Ovary (tissue), 9 donors: Measurements from ENCODE around the gene ABCA2. TPM values are rescaled to one million over a fixed set of nuclear protein-coding genes. Genes with fewer than 3 reads are reported as not detected.

ENCODE experiments used
- DNase-seq, 5 donors: peaks; one replicate each; pipeline ENCODE4 v3.0.0-alpha.2; 2019 to 2020
- H3K27ac ChIP-seq, 2 donors: fragments of 200-600 bp; one replicate each; pipeline versions ENCODE4 v1.5.1 to v1.8.0; 2019 to 2022
- H3K27me3 ChIP-seq: fragments of 200-600 bp; one replicate; pipeline ENCODE4 v1.8.0; 2022
- H3K36me3 ChIP-seq: fragments of 200-600 bp; sonication (generic); one replicate; pipeline ENCODE4 v1.5.1; 2019
- H3K4me1 ChIP-seq: one replicate; pipeline ENCODE4 v1.8.1; 2013; ENCODE audit warnings: mild to moderate bottlenecking, moderate library complexity; ENCODE audit not compliant: insufficient read depth
- H3K4me3 ChIP-seq: fragments of 200-600 bp; sonication (generic); one replicate; pipeline ENCODE4 v1.5.1; 2017
- H3K9me3 ChIP-seq, 2 donors: fragments of 200-600 bp in 1 of 2; sonication (generic) in 1 of 2; one replicate each; pipeline versions ENCODE4 v1.5.1 to v1.8.1; 2013 to 2019; ENCODE audit warnings: mild to moderate bottlenecking in 1 of 2, moderate library complexity in 1 of 2
- EP300 ChIP-seq: sonication (generic); formaldehyde crosslinking; IDR thresholded peaks from one replicate; pipeline ENCODE4 v1.6.1; 2017; ENCODE audit warnings: antibody characterized with exemption
- POLR2A ChIP-seq: fragments of 450-650 bp; IDR thresholded peaks from one replicate; pipeline ENCODE4 v1.6.1; 2017; ENCODE audit warnings: antibody characterized with exemption, mild to moderate bottlenecking, moderate library complexity
- WGBS, 3 donors: extraction: QIAGEN DNeasy Blood & Tissue Kit in 1 of 3; methylation state at CpG; one replicate each; pipeline versions ENCODE4 v1.1.5 to v1.1.7; 2013 to 2017; 5-methylcytosine and 5-hydroxymethylcytosine counted together
- intact Hi-C, 4 donors: fragments of 100-400 bp; cut with DNase I; formaldehyde crosslinking; loops; one replicate each; pipeline versions ENCODE4 v1.11.0 to v1.15.1; 2022 to 2023
- polyA plus RNA-seq, 2 donors: library from polyadenylated mRNA; stranded (reverse); fragments of 200-250 nt in 1 of 2; fragments of 350-450 nt in 1 of 2; fragmentation: Illumina TruSeq in 1 of 2; extraction: RNeasy Lipid Tissue Mini Kit (QIAGEN cat#74804) in 1 of 2; gene quantifications; one replicate each; pipeline ENCODE4 v1.2.3, GENCODE V29; 2013 to 2014
- total RNA-seq, 7 donors: library from RNA; depleted of rRNA in 2 of 7; stranded (reverse); fragments of >200 nt in 2 of 7; fragmentation: NEBNext Ultra II Directional in 3 of 7; extraction: Animal tissue kit (Norgen Biotek cat#: 25700) in 3 of 7; gene quantifications; one replicate each; pipeline versions ENCODE4 v1.1.0 to v1.2.4, GENCODE V29; 2016 to 2023
- TF ChIP-seq, protein P1 (sequence below), 3 donors: fragments of 450-650 bp in 2 of 3; fragments of 200-600 bp in 1 of 3; IDR thresholded peaks; one replicate each; pipeline versions ENCODE4 v1.5.1 to v1.8.0; 2016 to 2022; ENCODE audit warnings: antibody characterized with exemption in 3 of 3, mild to moderate bottlenecking in 1 of 3
- donor health status: DM: no; HTN: no; CAD: no; lungs with moderate emphysema.
- donor health status: DM: no; HTN: no; CAD: no.
- donor health status: Bipolar disorder and iron deficiency.
- donor health status: DM: yes; HTN: yes; CAD: no.
- donor health status: DM: no; HTN: no; CAD: no.
- donor health status: DM: yes; HTN: yes; CAD: no.

ABCA2 gene
- total and polyA plus RNA-seq, 9 donors: 2.0 to 26.9 (median 12.3) TPM

DNA sequence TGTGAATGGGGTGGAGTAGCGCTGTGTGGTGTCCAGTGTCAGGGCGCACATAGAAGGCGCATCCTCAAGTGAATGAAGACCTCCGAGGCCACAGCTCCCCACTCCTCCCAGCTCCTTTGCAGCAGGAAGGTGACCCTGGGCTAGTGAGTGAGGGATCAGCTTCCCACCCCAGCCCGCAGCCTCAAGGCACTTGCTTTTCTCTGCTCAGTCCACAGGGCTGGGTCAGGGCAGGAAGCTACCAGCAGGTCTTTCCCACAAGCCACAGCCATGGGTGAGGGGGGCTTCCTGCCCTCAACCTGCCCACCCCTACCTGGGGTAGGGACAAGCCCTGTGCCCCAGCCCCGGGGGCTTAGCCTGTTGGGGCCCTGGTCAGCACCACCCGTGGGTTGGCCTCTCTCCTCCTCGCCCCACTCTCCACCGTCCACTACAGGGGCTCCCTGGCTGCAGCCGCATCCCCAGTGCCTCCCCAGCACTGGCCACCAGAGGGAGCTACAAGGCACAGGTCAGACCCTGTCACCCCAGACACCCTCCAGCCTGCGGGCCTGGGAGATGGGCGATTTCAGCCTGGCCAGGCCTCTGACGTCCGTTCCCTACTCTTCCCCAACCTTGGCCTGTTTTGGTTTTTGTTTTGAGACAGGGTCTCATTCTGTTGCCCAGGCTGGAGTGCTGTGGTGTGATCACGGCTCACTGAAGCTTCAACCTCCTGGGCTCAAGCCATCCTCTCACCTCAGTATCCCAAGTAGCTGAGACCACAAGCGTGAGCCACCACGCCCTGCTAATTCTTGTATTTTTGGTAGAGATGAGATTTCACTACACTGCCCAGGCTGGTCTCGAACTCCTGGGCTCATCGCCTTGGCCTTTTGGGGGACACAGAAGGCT, 1.3 kb upstream of the ABCA2 start:
- no peaks in the 10 kb centered on the region for H3K9me3 ChIP-seq
- no peak overlapping the region for H3K27ac ChIP-seq
- H3K27me3 ChIP-seq: no peaks in the 10 kb centered on the region
- intact Hi-C loops: loop anchor here in 1 of 4 donors (5.0 kb wide), 1 partner anchor 38 kb away; no protein-coding TSS in a partner anchor
- no peaks in the 10 kb centered on the region for H3K36me3 ChIP-seq
- H3K4me1 ChIP-seq: peaks cover 3% of the 10 kb centered on the region
- DNase-seq: peak; percentile 53 to 80 (median 74)
- 29 to 35% (median 34%) methylated on average over 18 to 19 of the region's 19 CpGs for WGBS, 3 donors
- TF ChIP-seq, protein P1, sequence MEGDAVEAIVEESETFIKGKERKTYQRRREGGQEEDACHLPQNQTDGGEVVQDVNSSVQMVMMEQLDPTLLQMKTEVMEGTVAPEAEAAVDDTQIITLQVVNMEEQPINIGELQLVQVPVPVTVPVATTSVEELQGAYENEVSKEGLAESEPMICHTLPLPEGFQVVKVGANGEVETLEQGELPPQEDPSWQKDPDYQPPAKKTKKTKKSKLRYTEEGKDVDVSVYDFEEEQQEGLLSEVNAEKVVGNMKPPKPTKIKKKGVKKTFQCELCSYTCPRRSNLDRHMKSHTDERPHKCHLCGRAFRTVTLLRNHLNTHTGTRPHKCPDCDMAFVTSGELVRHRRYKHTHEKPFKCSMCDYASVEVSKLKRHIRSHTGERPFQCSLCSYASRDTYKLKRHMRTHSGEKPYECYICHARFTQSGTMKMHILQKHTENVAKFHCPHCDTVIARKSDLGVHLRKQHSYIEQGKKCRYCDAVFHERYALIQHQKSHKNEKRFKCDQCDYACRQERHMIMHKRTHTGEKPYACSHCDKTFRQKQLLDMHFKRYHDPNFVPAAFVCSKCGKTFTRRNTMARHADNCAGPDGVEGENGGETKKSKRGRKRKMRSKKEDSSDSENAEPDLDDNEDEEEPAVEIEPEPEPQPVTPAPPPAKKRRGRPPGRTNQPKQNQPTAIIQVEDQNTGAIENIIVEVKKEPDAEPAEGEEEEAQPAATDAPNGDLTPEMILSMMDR (IDR thresholded peaks at IDR 0.05): peak; percentile 63 to 70 (median 63)
- TF ChIP-seq POLR2A: no peak
- peak overlapping the region; percentile 53 for H3K4me3 ChIP-seq

DNA sequence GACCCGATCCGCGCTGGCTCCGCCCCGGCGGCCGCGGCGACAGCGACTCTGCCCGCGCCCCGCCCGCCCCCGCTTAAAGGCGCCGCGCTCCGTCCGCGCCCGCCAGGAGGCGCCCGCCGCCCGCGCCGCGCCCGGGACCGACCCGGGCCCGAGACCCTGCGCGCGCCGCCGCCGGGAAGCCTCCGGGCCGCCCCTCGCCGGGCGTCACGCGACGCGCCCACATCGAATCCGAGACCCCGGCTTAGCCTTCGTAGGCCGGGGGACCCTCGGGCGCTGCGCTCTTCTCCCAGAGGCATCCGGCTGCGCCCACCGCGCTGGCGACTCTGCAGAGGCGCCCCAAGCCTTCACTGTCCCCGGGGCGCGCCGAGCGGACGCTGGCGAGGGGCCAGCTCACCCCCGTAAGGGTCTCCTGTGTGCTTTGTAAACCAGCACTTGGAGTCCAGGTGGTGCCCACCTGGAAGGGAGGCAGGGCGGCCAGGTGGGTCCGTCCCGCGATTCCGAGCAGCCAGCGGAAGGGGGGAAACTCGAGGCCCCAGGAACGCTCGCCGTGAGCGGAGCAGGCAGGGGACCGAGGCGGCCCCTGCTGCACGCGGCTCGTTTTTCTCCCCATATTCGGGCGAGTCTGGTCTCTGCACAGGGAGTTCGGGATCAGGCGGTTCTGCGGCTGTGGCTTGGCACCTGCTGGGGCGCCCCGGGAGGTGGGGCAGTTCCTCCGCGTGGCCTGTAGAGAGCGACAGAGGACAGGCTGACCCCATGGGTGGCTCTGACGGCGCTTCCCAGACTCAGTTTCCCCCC, 423 bp upstream of the ABCA2 start:
- H3K9me3 ChIP-seq: no peaks in the 10 kb centered on the region
- 0 to 1% (median 0%) methylated on average over 38 to 98 of the region's 98 CpGs for WGBS, 3 donors
- peak overlapping the region; percentile 53 for H3K4me3 ChIP-seq
- H3K27me3 ChIP-seq: no peaks in the 10 kb centered on the region
- H3K27ac ChIP-seq: no peak overlapping the region
- DNase-seq: peak in 2 of 5 donors; percentile 53 to 55
- intact Hi-C loops: loop anchor here in 1 of 4 donors (5.0 kb wide), 1 partner anchor 39 kb away; no protein-coding TSS in a partner anchor
- no peaks in the 10 kb centered on the region for H3K36me3 ChIP-seq
- H3K4me1 ChIP-seq: peaks cover 3% of the 10 kb centered on the region
- TF ChIP-seq, protein P1 (IDR thresholded peaks at IDR 0.05): no peak
- TF ChIP-seq POLR2A (no peak), EP300 (no peak)

DNA sequence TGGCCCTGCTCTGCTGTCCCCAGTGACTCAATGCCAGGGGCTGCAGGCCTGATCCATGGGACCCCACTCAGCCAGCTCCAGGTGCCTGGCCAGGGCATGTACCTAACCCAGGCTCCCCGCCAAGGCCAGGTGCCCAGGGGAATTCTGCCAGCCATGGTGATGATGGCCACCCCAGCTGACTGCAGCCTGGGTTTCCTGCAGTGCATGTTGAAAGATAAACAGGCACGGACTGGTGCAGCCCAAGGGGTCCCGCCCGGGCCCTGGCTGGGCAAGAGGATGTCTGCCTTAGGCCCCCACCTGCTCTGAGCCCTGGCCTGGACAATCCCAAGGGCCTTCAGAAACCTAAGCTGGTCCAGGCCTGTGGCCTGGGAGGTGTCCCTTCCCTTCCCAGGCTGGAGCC, 1.2 kb downstream of the ABCA2 start:
- Histone ChIP-seq H3K27me3 (no peaks in the 10 kb centered on the region), H3K36me3 (no peaks in the 10 kb centered on the region), H3K4me3 (no peak overlapping the region), H3K4me1 (peaks cover 3% of the 10 kb centered on the region), H3K9me3 (no peaks in the 10 kb centered on the region), H3K27ac (no peak overlapping the region)
- DNase-seq: no peak
- whole genome bisulfite sequencing, 3 donors: 87 to 92% (median 89%) methylated on average over 4 of the region's 4 CpGs
- intact Hi-C loops: loop anchor here in 1 of 4 donors (5.0 kb wide), 1 partner anchor 40 kb away; no protein-coding TSS in a partner anchor
- TF ChIP-seq EP300: no peak
- TF ChIP-seq, protein P1 (IDR thresholded peaks at IDR 0.05): no peak
- TF ChIP-seq POLR2A: no peak

DNA sequence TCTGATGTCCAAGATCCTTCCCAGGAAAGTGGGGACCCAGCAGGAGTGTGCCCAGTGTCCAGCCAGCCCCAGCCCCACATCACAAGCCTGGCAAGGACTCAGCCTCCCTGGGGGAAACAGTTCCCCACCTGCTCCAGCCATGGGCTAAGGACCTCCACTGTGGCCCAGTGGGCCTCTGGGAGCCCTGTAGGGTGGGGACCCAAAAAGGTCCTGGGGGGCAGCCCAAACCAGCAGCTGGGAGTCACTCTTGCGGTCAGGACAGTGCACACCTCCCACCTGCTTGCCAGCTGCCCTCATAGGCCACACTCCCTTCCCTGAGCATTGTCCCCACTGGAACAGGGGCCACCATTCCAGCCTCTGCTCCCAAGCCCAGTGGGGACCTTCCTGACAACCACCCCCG, 1.7 kb downstream of the ABCA2 start:
- Histone ChIP-seq H3K9me3 (no peaks in the 10 kb centered on the region), H3K4me1 (peaks cover 3% of the 10 kb centered on the region), H3K27ac (no peak overlapping the region), H3K27me3 (no peaks in the 10 kb centered on the region), H3K36me3 (no peaks in the 10 kb centered on the region), H3K4me3 (no peak overlapping the region)
- no peak for TF ChIP-seq EP300
- TF ChIP-seq, protein P1 (IDR thresholded peaks at IDR 0.05): no peak
- TF ChIP-seq POLR2A: no peak
- 80 to 85% (median 85%) methylated on average over 1 to 2 of the region's 2 CpGs for WGBS, 3 donors
- intact Hi-C loops: loop anchor here in 1 of 4 donors (5.0 kb wide), 1 partner anchor 41 kb away; no protein-coding TSS in a partner anchor
- no peak for DNase-seq
